Hematopoietic multipotent progenitor cell treated with erythropoietin and hydrocortisone succinate and interleukin-3 and kit ligand, for 8 days (in vitro differentiated cells): ENCODE results near the gene LGALS9B.
"Not testable (repeated sequence)": the region's sequence is repeated elsewhere in the genome, so short reads cannot be mapped to it uniquely, and the experiment has no call there.

Source experiments
- DNase-seq: peaks from one replicate; pipeline ENCODE4 v3.0.0-alpha.2; 2015

LGALS9B gene

GRCh38 chr17:20401306-20402022 is 65.9 kb downstream of the LGALS9B start:
- not testable (repeated sequence) for DNase-seq

GRCh38 chr17:20400559-20401305 is 66.6 kb downstream of the LGALS9B start:
- not testable (repeated sequence) for DNase-seq
